ENCODE results near the gene LMBR1. TPM values are rescaled to one million over a fixed set of nuclear protein-coding genes. Genes with fewer than 3 reads are reported as not detected.
"Not testable (repeated sequence)": the region's sequence is repeated elsewhere in the genome, so short reads cannot be mapped to it uniquely, and the experiment has no call there.

LMBR1 gene
- total and polyA plus RNA-seq, 12 donors = 16.9 to 341 (median 117) TPM

GRCh38 chr7:156861212-156861611 is 31.8 kb downstream of the LMBR1 start:
- H3K27me3 ChIP-seq = no peaks in the 10 kb centered on the region
- H3K4me1 ChIP-seq (replicated peaks in 1 of 2) = peaks cover 0 to 7% of the 10 kb centered on the region in 2 donors
- intact Hi-C loops (cut with DNase I) = no loop called here
- no peak overlapping the region for H3K4me3 ChIP-seq
- no peak for TF ChIP-seq CTCF (IDR thresholded peaks at IDR 0.05)
- TF ChIP-seq POLR2A (IDR thresholded peaks at IDR 0.05) = no peak
- WGBS, 4 donors = 95 to 100% (median 97%) methylated on average over 2 of the region's 2 CpGs
- no peak for DNase-seq
- no peak overlapping the region for H3K27ac ChIP-seq
- peaks cover 0 to 6% (median 0%) of the 10 kb centered on the region in 3 donors for H3K9me3 ChIP-seq (replicated peaks in 1 of 3)
- H3K36me3 ChIP-seq (replicated peaks in 1 of 2) = no peaks in the 10 kb centered on the region

GRCh38 chr7:156860099-156860498 is 32.9 kb downstream of the LMBR1 start:
- H3K36me3 ChIP-seq (replicated peaks in 1 of 2); DNase-seq; H3K4me3 ChIP-seq; H3K27ac ChIP-seq; H3K4me1 ChIP-seq (replicated peaks in 1 of 2); H3K9me3 ChIP-seq (replicated peaks in 1 of 3); H3K27me3 ChIP-seq; intact Hi-C loops (cut with DNase I): not testable (repeated sequence)
- 89 to 99% (median 96%) methylated on average over 8 of the region's 8 CpGs for WGBS, 4 donors

GRCh38 chr7:156858523-156858922 is 34.5 kb downstream of the LMBR1 start:
- TF ChIP-seq POLR2A (IDR thresholded peaks at IDR 0.05) (no peak), CTCF (IDR thresholded peaks at IDR 0.05) (no peak)
- Histone ChIP-seq H3K4me3 (no peak overlapping the region), H3K27me3 (no peaks in the 10 kb centered on the region), H3K9me3 (replicated peaks in 1 of 3) (peaks cover 0 to 14% (median 0%) of the 10 kb centered on the region in 3 donors), H3K4me1 (replicated peaks in 1 of 2) (peaks cover 0 to 8% of the 10 kb centered on the region in 2 donors), H3K36me3 (replicated peaks in 1 of 2) (no peaks in the 10 kb centered on the region), H3K27ac (no peak overlapping the region)
- DNase-seq = no peak
- intact Hi-C loops (cut with DNase I) = no loop called here

- intact Hi-C loops (cut with DNase I) = no loop called here
- Histone ChIP-seq H3K9me3 (replicated peaks in 1 of 3) (peaks cover 0 to 14% (median 0%) of the 10 kb centered on the region in 3 donors), H3K36me3 (replicated peaks in 1 of 2) (no peaks in the 10 kb centered on the region), H3K4me1 (replicated peaks in 1 of 2) (peaks cover 0 to 8% of the 10 kb centered on the region in 2 donors), H3K27ac (no peak overlapping the region), H3K4me3 (no peak overlapping the region), H3K27me3 (no peaks in the 10 kb centered on the region)
- DNase-seq = no peak
- TF ChIP-seq CTCF (IDR thresholded peaks at IDR 0.05) (no peak), POLR2A (IDR thresholded peaks at IDR 0.05) (no peak)
- WGBS, 4 donors = 95 to 98% (median 97%) methylated on average over 1 of the region's 1 CpG
These were observed 35.2 kb downstream of the LMBR1 start for GRCh38 chr7:156857757-156858156.

- Histone ChIP-seq H3K27me3 (no peaks in the 10 kb centered on the region), H3K27ac (no peak overlapping the region), H3K4me3 (no peak overlapping the region), H3K9me3 (replicated peaks in 1 of 3) (peaks cover 0 to 8% (median 0%) of the 10 kb centered on the region in 3 donors), H3K4me1 (replicated peaks in 1 of 2) (peaks cover 0 to 8% of the 10 kb centered on the region in 2 donors), H3K36me3 (replicated peaks in 1 of 2) (peaks cover 0 to 4% of the 10 kb centered on the region in 2 donors)
- 92 to 97% (median 93%) methylated on average over 5 of the region's 5 CpGs for WGBS, 4 donors
- no peak for DNase-seq
- intact Hi-C loops (cut with DNase I) = no loop called here
- TF ChIP-seq CTCF (IDR thresholded peaks at IDR 0.05) = no peak
- TF ChIP-seq POLR2A (IDR thresholded peaks at IDR 0.05) = no peak
These were observed 38.3 kb downstream of the LMBR1 start for GRCh38 chr7:156854654-156855053.
